Endothelial cell of umbilical vein (primary cell): ENCODE data around the gene SPTBN5. TPM values are rescaled to one million over a fixed set of nuclear protein-coding genes. Genes with fewer than 3 reads are reported as not detected.

Experiments used
- BruUV-seq: library from RNA; stranded (reverse); fragments of 400-500 nt; replicated peaks from 2 replicates; lab custom pipeline; 2021; lab: Mats Ljungman, UMichigan
- CTCF ChIA-PET: fragments of 300-600, 350-600 bp; sonication (Branson Sonifier 250); formaldehyde crosslinking; loops from one replicate; lab custom pipeline; 2021; ENCODE audit warnings: antibody characterized with exemption, inconsistent platforms; lab: Charles Lee
- POLR2A ChIA-PET: fragments of 300-600, 350-600 bp; sonication (Branson Sonifier 250); formaldehyde crosslinking; loops from one replicate; lab custom pipeline; 2021; ENCODE audit warnings: antibody characterized with exemption, inconsistent platforms; lab: Charles Lee
- DNase-seq: peaks from one replicate; pipeline ENCODE4 v3.0.0-alpha.2; 2011; ENCODE audit warnings: low read depth, low spot score
- FAIRE-seq: peaks from 2 replicates; lab custom pipeline; 2011; peaks lifted over from hg19 to GRCh38; lab: Jason Lieb, UNC
- H2AFZ ChIP-seq: 2 replicates; pipeline ENCODE4 v1.6.0; 2012; ENCODE audit warnings: low read depth, low read length, control low read depth, inconsistent platforms
- H3K27ac ChIP-seq: 2 replicates; pipeline ENCODE4 v1.5.1; 2011; ENCODE audit warnings: low read depth, mild to moderate bottlenecking, control low read depth, low read length, moderate library complexity; ENCODE audit not compliant: insufficient read depth
- H3K27me3 ChIP-seq, 2 experiments: 2 replicates each; pipeline versions ENCODE4 v1.6.0 to v1.6.1; 2011; ENCODE audit warnings: low read length in 2 of 2, mixed read lengths in 1 of 2; ENCODE audit not compliant: control insufficient read depth in 2 of 2, insufficient read depth in 2 of 2
- H3K36me3 ChIP-seq, 2 experiments: 2 replicates in 1 of 2; 3 replicates in 1 of 2; pipeline ENCODE4 v1.5.1; 2011; ENCODE audit warnings: low read length in 2 of 2, mild to moderate bottlenecking in 1 of 2, moderate library complexity in 1 of 2; ENCODE audit not compliant: control insufficient read depth in 2 of 2, insufficient read depth in 2 of 2; ENCODE audit errors: extremely low read depth in 1 of 2
- H3K4me1 ChIP-seq: 3 replicates; pipeline ENCODE4 v1.5.1; 2011; ENCODE audit warnings: mild to moderate bottlenecking, low read length; ENCODE audit not compliant: control insufficient read depth, insufficient read depth; ENCODE audit errors: extremely low read depth
- H3K4me2 ChIP-seq: 2 replicates; pipeline ENCODE4 v1.6.1; 2011; ENCODE audit warnings: low read length, control low read depth, mixed read lengths; ENCODE audit not compliant: insufficient read depth
- H3K4me3 ChIP-seq, 3 experiments: fragments of 200-600 bp in 1 of 3; sonication (generic), shearing (Covaris generic) in 1 of 3; replicated peaks in 1 of 3; 2 replicates each; pipeline ENCODE4 v1.5.1; 2011 to 2016; ENCODE audit warnings: control low read depth in 3 of 3, low read length in 3 of 3, mild to moderate bottlenecking in 2 of 3, inconsistent platforms in 1 of 3, low read depth in 1 of 3, moderate library complexity in 1 of 3; ENCODE audit not compliant: insufficient read depth in 1 of 3
- H3K79me2 ChIP-seq: 2 replicates; pipeline ENCODE4 v1.6.0; 2012; ENCODE audit warnings: low read length, inconsistent platforms; ENCODE audit not compliant: control insufficient read depth, insufficient read depth
- H3K9ac ChIP-seq: replicated peaks from 2 replicates; pipeline ENCODE3; 2011; ENCODE audit warnings: low read length, control low read depth; ENCODE audit not compliant: insufficient read depth; ENCODE audit errors: extremely low read depth
- H3K9me1 ChIP-seq: replicated peaks from 3 replicates; pipeline ENCODE4 v1.6.0; 2011; ENCODE audit warnings: mild to moderate bottlenecking, low read length; ENCODE audit not compliant: control insufficient read depth, insufficient read depth; ENCODE audit errors: extremely low read depth
- H3K9me3 ChIP-seq: replicated peaks from 2 replicates; pipeline ENCODE4 v1.5.1; 2012; ENCODE audit warnings: low read length, inconsistent platforms; ENCODE audit not compliant: control insufficient read depth, insufficient read depth
- H4K20me1 ChIP-seq: replicated peaks from 2 replicates; pipeline ENCODE3; 2011; ENCODE audit warnings: mild to moderate bottlenecking, low read length; ENCODE audit not compliant: control insufficient read depth, insufficient read depth; ENCODE audit errors: extremely low read depth
- EZH2 ChIP-seq: IDR thresholded peaks from 2 replicates; pipeline ENCODE4 v1.6.1; 2012; ENCODE audit warnings: borderline replicate concordance, low read depth, mild to moderate bottlenecking, moderate library complexity, low read length, inconsistent platforms; ENCODE audit not compliant: severe bottlenecking
- FOS ChIP-seq: IDR thresholded peaks from 2 replicates; pipeline ENCODE4 v1.6.1; 2011; ENCODE audit warnings: mild to moderate bottlenecking, low read length, moderate library complexity, borderline replicate concordance; ENCODE audit not compliant: insufficient read depth
- GATA2 ChIP-seq: IDR thresholded peaks from 2 replicates; pipeline ENCODE4 v1.7.0; 2011; ENCODE audit warnings: low read depth, mild to moderate bottlenecking, moderate library complexity, mixed read lengths, low read length; ENCODE audit not compliant: insufficient read length, insufficient read depth
- JUN ChIP-seq: IDR thresholded peaks from 2 replicates; pipeline ENCODE4 v1.6.1; 2011; ENCODE audit warnings: borderline replicate concordance, low read depth; ENCODE audit not compliant: insufficient read length, insufficient read depth
- MYC ChIP-seq: IDR thresholded peaks from one replicate; pipeline ENCODE4 v1.6.1; 2011; ENCODE audit warnings: mild to moderate bottlenecking, low read depth, low read length
- POLR2A ChIP-seq: IDR thresholded peaks from 2 replicates; pipeline ENCODE4 v1.6.1; 2012; ENCODE audit warnings: low read depth, mild to moderate bottlenecking, control low read depth, low read length
- POLR2AphosphoS5 ChIP-seq: IDR thresholded peaks from 2 replicates; pipeline ENCODE4 v1.6.1; 2012; ENCODE audit warnings: low read depth, mild to moderate bottlenecking, control low read depth, low read length, moderate library complexity; ENCODE audit not compliant: insufficient read depth
- dilution Hi-C: fragments of 300-500 bp; cut with MboI; formaldehyde crosslinking; loops from one replicate; pipeline ENCODE4 v1.15.0; 2019; ENCODE audit warnings: low sequenced_read_pairs; ENCODE audit not compliant: extremely low pct_ligation_motif_present
- intact Hi-C: fragments of 100-400 bp; cut with micrococcal nuclease; formaldehyde crosslinking; loops from one replicate; pipeline ENCODE4 v1.10.0; 2022
- polyA plus RNA-seq, 4 experiments: library from polyadenylated mRNA; depleted of rRNA in 3 of 4; stranded (reverse) in 3 of 4; unstranded in 1 of 4; fragments of >200 nt; gene quantifications; 2 replicates each; pipeline versions ENCODE4 v1.2.1 to v1.2.3, GENCODE V29; 2011 to 2012; ENCODE audit warnings: missing spikeins in 1 of 4
- total RNA-seq: library from RNA; stranded (reverse); gene quantifications from 2 replicates; pipeline ENCODE4 v1.2.3, GENCODE V29; 2021
- TF ChIP-seq, protein P1 (sequence below), 2 donors: IDR thresholded peaks; 1 replicate in 1 of 2; 2 replicates in 1 of 2; pipeline ENCODE4 v1.5.1; 2011; ENCODE audit warnings: low read length in 2 of 2, mild to moderate bottlenecking in 2 of 2, moderate library complexity in 2 of 2, control low read depth in 1 of 2, inconsistent platforms in 1 of 2, low read depth in 1 of 2; ENCODE audit not compliant: insufficient read depth in 1 of 2; ENCODE audit errors: extremely low read depth in 1 of 2

The SPTBN5 gene
- total and polyA plus RNA-seq, 2 donors (not counting 3 experiments of a cell fraction or from before 2014, with no cell fraction given) = 12.0 to 19.0 TPM

DNA sequence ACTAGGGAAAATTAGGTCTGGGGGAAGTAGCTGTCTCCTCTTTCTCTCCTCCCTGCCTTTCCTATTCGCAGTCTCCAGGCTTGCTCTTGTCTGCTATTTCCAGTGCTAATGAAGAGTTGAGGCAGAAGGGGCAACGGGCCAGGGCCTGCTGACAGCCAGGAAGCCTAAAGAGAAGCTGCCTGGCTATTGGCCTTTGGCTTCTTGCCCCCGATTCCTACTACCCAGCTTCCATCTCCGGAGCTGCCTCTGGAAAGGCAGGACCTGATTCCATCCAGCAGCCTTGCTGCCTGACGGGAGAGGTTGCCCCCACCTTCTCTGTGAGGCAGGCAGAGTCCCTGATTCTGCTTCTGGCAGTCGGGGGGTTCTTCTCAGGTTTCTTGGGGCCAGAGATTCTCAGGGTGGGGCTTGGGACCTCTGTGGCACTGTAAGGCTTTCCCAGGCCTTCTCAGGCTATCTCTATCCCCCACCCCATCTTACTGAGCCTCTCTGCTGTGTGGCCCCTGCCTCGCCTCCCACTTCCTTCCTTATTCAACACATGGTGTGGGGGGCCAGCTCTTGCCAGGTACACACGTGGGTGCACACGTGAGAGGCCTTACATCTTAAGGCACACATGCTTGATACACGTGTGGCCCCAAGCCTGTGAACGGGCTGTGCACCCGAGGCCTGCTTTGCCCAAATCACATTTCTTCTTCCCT, 84.2 kb downstream of the SPTBN5 start:
- peaks cover 11% of the 10 kb centered on the region for H3K79me2 ChIP-seq
- BruUV-seq = no TSS peak
- no peaks in the 10 kb centered on the region for H3K27me3 ChIP-seq
- intact Hi-C loops (loop anchor here (2.0 kb wide), 1 partner anchor 343 kb away; no protein-coding TSS in a partner anchor), dilution Hi-C loops (no loop called here)
- H3K4me3 ChIP-seq = no peak overlapping the region
- H4K20me1 ChIP-seq = no peaks in the 10 kb centered on the region
- ChIA-PET POLR2A (interaction anchor here (1.3 to 2.1 kb wide), 3 partner anchors 13 to 36 kb away, joined by 3 to 10 read pairs (median 9); partner anchors contain the start of gene MAPKBP1), CTCF (interaction anchor here (0.6 to 15.9 kb wide), 11 partner anchors 9 to 346 kb away, joined by 3 to 754 read pairs (median 5); partner anchors contain the start of gene MAPKBP1)
- no peaks in the 10 kb centered on the region for H3K9me3 ChIP-seq
- no peak overlapping the region for H2AFZ ChIP-seq
- TF ChIP-seq, protein P1, sequence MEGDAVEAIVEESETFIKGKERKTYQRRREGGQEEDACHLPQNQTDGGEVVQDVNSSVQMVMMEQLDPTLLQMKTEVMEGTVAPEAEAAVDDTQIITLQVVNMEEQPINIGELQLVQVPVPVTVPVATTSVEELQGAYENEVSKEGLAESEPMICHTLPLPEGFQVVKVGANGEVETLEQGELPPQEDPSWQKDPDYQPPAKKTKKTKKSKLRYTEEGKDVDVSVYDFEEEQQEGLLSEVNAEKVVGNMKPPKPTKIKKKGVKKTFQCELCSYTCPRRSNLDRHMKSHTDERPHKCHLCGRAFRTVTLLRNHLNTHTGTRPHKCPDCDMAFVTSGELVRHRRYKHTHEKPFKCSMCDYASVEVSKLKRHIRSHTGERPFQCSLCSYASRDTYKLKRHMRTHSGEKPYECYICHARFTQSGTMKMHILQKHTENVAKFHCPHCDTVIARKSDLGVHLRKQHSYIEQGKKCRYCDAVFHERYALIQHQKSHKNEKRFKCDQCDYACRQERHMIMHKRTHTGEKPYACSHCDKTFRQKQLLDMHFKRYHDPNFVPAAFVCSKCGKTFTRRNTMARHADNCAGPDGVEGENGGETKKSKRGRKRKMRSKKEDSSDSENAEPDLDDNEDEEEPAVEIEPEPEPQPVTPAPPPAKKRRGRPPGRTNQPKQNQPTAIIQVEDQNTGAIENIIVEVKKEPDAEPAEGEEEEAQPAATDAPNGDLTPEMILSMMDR (IDR thresholded peaks at IDR 0.05; ENCODE audit: extremely low read depth in 1 of 2, insufficient read depth in 1 of 2, low read depth in 1 of 2, low read length in 2 of 2) = no peak
- TF ChIP-seq POLR2AphosphoS5 (no peak), FOS (no peak), MYC (no peak), POLR2A (no peak), EZH2 (no peak), GATA2 (no peak), JUN (no peak)
- H3K27ac ChIP-seq = no peak overlapping the region
- no peaks in the 10 kb centered on the region for H3K9me1 ChIP-seq
- H3K4me1 ChIP-seq = peaks cover 15% of the 10 kb centered on the region
- DNase-seq = no peak
- no peak overlapping the region for H3K9ac ChIP-seq
- H3K4me2 ChIP-seq = no peak overlapping the region
- FAIRE-seq = no peak
- peaks cover 3 to 17% of the 10 kb centered on the region in 2 experiments for H3K36me3 ChIP-seq
